Ascending aorta (tissue), 2 donors: Measurements from ENCODE around the gene PGC. TPM values are rescaled to one million over a fixed set of nuclear protein-coding genes. Genes with fewer than 3 reads are reported as not detected.

Experiments
- DNase-seq, 2 donors: peaks; one replicate each; pipeline ENCODE4 v3.0.0-alpha.2; 2019; ENCODE audit warnings: low spot score in 2 of 2
- H3K27ac ChIP-seq, 2 donors: fragments of 200-600 bp; sonication (generic); one replicate each; pipeline ENCODE4 v1.5.1; 2016 to 2017; ENCODE audit warnings: mild to moderate bottlenecking in 1 of 2
- H3K27me3 ChIP-seq: fragments of 200-600 bp; sonication (generic); one replicate; pipeline ENCODE4 v1.5.1; 2017
- H3K36me3 ChIP-seq, 2 donors: fragments of 200-600 bp; sonication (generic); one replicate each; pipeline ENCODE4 v1.5.1; 2016
- H3K4me1 ChIP-seq, 2 donors: fragments of 200-600 bp; sonication (generic); one replicate each; pipeline ENCODE4 v1.5.1; 2016 to 2017; ENCODE audit warnings: mild to moderate bottlenecking in 1 of 2
- H3K4me3 ChIP-seq, 2 donors: fragments of 200-600 bp; sonication (generic); one replicate each; pipeline ENCODE4 v1.5.1; 2016 to 2017; ENCODE audit warnings: mild to moderate bottlenecking in 1 of 2
- H3K9me3 ChIP-seq, 2 donors: fragments of 200-600 bp; sonication (generic); one replicate each; pipeline ENCODE4 v1.5.1; 2016
- CTCF ChIP-seq, 3 experiments: fragments of 200-600 bp in 2 of 3; fragments of 450-650 bp in 1 of 3; sonication (generic) in 2 of 3; IDR thresholded peaks; one replicate each; pipeline ENCODE4 v1.5.1; 2016 to 2019; ENCODE audit warnings: antibody characterized with exemption in 3 of 3, mild to moderate bottlenecking in 1 of 3, moderate library complexity in 1 of 3
- intact Hi-C: fragments of 100-400 bp; cut with DNase I; formaldehyde crosslinking; loops from one replicate; pipeline ENCODE4 v1.15.1; 2023
- total RNA-seq: library from RNA; depleted of rRNA; stranded (reverse); fragments of >200 nt; gene quantifications from one replicate; pipeline ENCODE4 v1.1.0, GENCODE V29; 2016

PGC gene
- total RNA-seq, 1 donor from 2014 or later = 0.53 TPM

GRCh38 chr6:41712651-41713103 is 34.5 kb downstream of the PGC start:
- Histone ChIP-seq H3K9me3 (no peaks in the 10 kb centered on the region), H3K36me3 (no peaks in the 10 kb centered on the region), H3K27ac (peak overlapping the region; percentile 86 to 90), H3K27me3 (no peaks in the 10 kb centered on the region), H3K4me1 (peaks cover 22 to 46% of the 10 kb centered on the region in 2 donors), H3K4me3 (peak overlapping the region in 1 of 2 donors; percentile 11)
- peak; percentile 56 to 87 for DNase-seq
- intact Hi-C loops = loop anchor here (1.0 kb wide), 1 partner anchor 21 kb away; no protein-coding TSS in a partner anchor
- peak in 2 of 3 experiments; percentile 18 to 29 for TF ChIP-seq CTCF (IDR thresholded peaks at IDR 0.05)

DNA sequence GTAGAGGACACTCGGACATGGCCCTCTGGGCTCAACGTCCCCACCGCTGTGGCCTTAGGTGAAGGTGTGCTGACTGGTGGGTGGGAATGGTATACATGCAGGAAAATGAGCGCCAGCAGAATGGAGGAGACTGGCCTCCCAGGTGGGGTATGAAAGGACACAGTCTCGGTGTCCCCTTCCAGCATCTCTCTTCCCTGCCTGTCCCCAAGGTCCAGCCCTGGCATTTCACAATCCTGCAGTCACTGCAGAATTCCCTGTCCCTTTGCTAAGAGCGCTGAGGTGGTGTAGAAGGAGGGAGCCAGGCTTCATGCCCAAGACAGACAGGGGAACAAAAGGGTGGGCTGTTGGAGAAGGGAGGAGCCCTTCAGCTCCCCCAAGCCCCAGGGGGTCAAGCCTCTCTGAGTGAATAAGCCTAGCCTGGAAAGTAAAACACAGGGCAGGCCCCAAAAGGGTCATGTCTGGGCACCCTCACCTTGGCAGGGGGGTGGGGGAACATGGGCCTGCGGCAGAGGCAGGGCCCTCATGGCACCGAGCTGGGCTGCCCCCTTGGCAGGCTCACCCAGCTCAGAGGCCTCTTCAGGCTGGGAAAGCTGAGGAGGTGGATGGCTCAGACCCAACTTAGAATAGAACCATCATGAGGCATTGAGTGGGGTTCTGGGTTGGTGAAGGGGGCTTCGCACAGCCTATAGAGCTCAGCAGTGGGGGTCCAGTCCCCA is 35.7 kb downstream of the PGC start:
- Histone ChIP-seq H3K9me3 (no peaks in the 10 kb centered on the region), H3K27ac (peak overlapping the region; percentile 86 to 90), H3K4me1 (peaks cover 22 to 48% of the 10 kb centered on the region in 2 donors), H3K27me3 (no peaks in the 10 kb centered on the region), H3K4me3 (no peak overlapping the region), H3K36me3 (no peaks in the 10 kb centered on the region)
- intact Hi-C loops = no loop called here
- TF ChIP-seq CTCF (IDR thresholded peaks at IDR 0.05) = no peak
- no peak for DNase-seq

- intact Hi-C loops = loop anchor here (5.0 to 10.0 kb wide), 2 partner anchors 78 to 335 kb away; partner anchors contain the start of gene TOMM6
- no peak for TF ChIP-seq CTCF (IDR thresholded peaks at IDR 0.05)
- DNase-seq = no peak
- H3K4me3 ChIP-seq = no peak overlapping the region
- H3K4me1 ChIP-seq = peaks cover 26 to 59% of the 10 kb centered on the region in 2 donors
- H3K9me3 ChIP-seq = no peaks in the 10 kb centered on the region
- no peaks in the 10 kb centered on the region for H3K27me3 ChIP-seq
- no peaks in the 10 kb centered on the region for H3K36me3 ChIP-seq
- H3K27ac ChIP-seq = no peak overlapping the region
Measured at GRCh38 chr6:41709375-41709774, 37.8 kb downstream of the PGC start.

GRCh38 chr6:41708856-41709255 is 38.3 kb downstream of the PGC start:
- Histone ChIP-seq H3K27me3 (no peaks in the 10 kb centered on the region), H3K27ac (no peak overlapping the region), H3K4me3 (no peak overlapping the region), H3K9me3 (no peaks in the 10 kb centered on the region), H3K4me1 (peaks cover 23 to 53% of the 10 kb centered on the region in 2 donors), H3K36me3 (no peaks in the 10 kb centered on the region)
- DNase-seq = no peak
- TF ChIP-seq CTCF (IDR thresholded peaks at IDR 0.05) = no peak
- intact Hi-C loops = loop anchor here (5.0 to 10.0 kb wide), 2 partner anchors 78 to 336 kb away; partner anchors contain the start of gene TOMM6

DNA sequence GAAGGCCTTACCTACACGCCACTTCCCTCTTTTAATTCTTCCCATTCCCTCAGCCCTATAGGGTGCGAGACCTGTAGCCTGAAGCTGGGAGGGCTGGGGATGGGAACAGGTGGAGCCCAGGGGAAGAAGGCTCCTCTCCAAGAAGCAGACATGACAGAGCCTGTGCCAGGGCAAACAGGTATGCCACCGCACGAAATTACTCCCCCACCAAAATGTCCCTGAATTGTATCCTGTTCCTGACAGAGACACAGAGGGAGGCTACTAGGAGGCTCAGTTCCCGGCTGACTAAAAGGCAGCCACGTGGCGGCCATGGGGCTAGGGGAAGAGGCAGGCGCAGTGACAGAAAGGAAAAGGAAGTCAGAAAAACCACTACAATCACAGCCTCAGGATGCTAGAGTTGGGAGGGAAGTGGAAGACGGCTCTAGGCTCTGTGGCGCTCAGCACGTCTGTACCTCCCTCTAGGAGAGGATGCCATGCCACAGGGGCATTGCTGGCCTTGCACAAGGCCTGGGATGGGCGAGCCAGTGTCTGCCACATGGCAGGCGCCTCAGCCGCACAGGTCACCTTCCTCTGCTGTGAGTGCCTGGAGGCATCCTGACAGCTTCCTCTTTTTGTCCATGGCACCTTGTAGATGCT is 39.5 kb downstream of the PGC start:
- Histone ChIP-seq H3K27ac (peak overlapping the region; percentile 86 to 90), H3K4me3 (no peak overlapping the region), H3K27me3 (no peaks in the 10 kb centered on the region), H3K4me1 (peaks cover 12 to 42% of the 10 kb centered on the region in 2 donors), H3K36me3 (no peaks in the 10 kb centered on the region), H3K9me3 (no peaks in the 10 kb centered on the region)
- no peak for TF ChIP-seq CTCF (IDR thresholded peaks at IDR 0.05)
- intact Hi-C loops = loop anchor here (5.0 to 10.0 kb wide), 2 partner anchors 80 to 337 kb away; partner anchors contain the start of gene TOMM6
- DNase-seq = no peak
